HFF-Myc (cell line): Measurements from ENCODE around the gene MINDY2.

Source experiments
- DNase-seq: peaks from one replicate; pipeline ENCODE4 v3.0.0-alpha.2; 2011; ENCODE audit warnings: low read depth; ENCODE audit errors: extremely low read depth
- H3K4me3 ChIP-seq: replicated peaks from 2 replicates; pipeline ENCODE4 v1.5.1; 2011; ENCODE audit warnings: low read depth, mild to moderate bottlenecking, control low read depth, low read length
- TF ChIP-seq, protein P1 (sequence below): IDR thresholded peaks from 2 replicates; pipeline ENCODE4 v1.5.1; 2012; ENCODE audit warnings: mild to moderate bottlenecking, low read depth, low read length, control low read depth; ENCODE audit errors: missing control alignments

MINDY2 gene

DNA sequence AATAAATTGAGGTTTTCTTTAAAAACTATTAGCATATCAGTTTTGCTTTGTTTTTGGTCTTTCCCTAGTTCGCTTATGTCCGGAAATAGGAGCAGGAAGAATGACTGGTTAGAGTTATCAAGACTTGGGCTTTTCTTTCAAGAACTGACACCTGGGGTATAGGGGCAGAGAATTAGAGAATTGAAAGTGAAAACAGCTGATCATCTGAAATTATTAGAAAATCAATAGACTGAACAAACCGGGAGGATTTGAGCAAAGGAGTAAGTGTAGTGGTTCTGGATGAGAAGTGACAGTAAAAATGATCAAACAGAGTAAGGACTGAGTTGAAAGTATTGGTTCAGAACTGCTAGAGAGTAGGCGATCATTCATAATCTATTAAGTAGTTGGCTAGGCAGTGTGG, 6.0 kb downstream of the MINDY2 start:
- H3K4me3 ChIP-seq: no peak overlapping the region
- TF ChIP-seq, protein P1, sequence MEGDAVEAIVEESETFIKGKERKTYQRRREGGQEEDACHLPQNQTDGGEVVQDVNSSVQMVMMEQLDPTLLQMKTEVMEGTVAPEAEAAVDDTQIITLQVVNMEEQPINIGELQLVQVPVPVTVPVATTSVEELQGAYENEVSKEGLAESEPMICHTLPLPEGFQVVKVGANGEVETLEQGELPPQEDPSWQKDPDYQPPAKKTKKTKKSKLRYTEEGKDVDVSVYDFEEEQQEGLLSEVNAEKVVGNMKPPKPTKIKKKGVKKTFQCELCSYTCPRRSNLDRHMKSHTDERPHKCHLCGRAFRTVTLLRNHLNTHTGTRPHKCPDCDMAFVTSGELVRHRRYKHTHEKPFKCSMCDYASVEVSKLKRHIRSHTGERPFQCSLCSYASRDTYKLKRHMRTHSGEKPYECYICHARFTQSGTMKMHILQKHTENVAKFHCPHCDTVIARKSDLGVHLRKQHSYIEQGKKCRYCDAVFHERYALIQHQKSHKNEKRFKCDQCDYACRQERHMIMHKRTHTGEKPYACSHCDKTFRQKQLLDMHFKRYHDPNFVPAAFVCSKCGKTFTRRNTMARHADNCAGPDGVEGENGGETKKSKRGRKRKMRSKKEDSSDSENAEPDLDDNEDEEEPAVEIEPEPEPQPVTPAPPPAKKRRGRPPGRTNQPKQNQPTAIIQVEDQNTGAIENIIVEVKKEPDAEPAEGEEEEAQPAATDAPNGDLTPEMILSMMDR: no peak
- DNase-seq: no peak

DNA sequence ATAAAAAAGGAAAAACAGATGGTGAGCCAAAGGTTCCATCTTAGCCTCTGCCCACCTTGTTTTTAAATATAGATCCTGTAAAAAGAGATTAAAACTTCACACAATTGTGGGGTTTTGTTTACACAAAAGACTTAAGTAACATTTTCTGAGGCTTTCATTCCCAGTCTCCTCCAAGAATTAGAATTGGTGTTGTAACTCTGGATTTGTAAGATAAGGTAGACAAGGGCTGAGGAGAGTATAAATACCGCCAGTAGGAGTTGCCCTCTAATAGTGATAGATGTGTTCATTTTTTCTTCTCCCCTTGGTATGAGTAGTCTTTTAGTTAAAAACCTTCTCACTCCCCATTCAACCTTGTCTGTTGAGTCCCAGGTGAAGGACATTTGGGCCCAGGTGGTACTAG, 8.5 kb downstream of the MINDY2 start:
- TF ChIP-seq, protein P1: no peak
- no peak for DNase-seq

GRCh38 chr15:58785355-58785754, 14.3 kb downstream of the MINDY2 start:
- TF ChIP-seq, protein P1: no peak
- DNase-seq: no peak
- H3K4me3 ChIP-seq: no peak overlapping the region

More for the DNA sequence above, 8.5 kb downstream of the MINDY2 start:
- no peak overlapping the region for H3K4me3 ChIP-seq

DNA sequence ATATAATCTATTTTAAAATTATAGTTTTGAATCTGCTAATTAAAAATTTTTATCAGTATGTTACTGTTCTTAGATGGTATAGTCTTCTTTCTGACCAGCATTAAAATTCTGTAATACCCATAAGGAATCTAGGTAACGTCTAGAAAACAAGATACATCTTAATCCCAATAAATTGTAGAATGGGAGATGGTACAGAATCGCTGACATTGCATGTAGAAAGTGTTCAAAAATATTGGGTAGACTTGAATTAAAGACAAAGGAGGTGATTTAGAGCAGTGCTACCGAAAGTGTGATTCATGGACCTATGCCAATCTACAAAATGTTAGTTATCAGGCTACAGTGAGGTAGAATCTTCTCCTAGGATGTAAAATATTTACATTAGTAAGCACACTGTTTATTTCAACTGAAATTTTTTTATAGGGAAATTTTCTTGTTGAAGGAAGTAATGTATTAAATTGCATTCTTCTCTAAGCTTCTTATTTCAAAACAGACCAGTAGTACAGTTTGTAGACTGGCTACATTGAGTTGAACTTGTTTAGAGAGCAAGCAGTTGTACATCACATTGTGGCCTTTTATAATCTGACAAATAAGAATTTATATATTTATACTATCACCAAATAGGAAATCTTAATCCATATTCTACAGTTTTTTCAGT, 17.1 kb downstream of the MINDY2 start:
- no peak for DNase-seq
- H3K4me3 ChIP-seq: no peak overlapping the region
- TF ChIP-seq, protein P1: no peak

DNA sequence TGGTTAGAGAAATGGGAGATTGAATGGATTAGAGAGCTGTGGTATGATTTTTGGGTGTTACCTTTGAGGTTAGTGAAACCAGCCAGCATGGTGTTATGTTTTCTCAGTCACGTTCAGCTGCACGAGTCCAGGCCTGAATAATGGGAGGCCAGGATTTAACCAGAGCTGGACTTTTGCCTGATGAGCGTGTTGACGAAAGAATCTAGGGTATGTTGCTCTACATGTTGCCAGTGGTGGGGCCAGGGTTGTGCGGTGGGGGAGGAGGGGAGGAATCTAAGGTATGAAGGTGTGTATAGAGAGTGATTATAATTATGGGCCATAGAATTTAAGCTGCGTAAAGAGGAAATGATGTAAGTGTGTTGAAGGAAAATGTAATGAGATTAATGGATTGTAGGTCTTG, 22.8 kb downstream of the MINDY2 start:
- DNase-seq: no peak
- no peak overlapping the region for H3K4me3 ChIP-seq
- TF ChIP-seq, protein P1: no peak

GRCh38 chr15:58795825-58796224, 24.7 kb downstream of the MINDY2 start:
- H3K4me3 ChIP-seq: no peak overlapping the region
- no peak for DNase-seq
- TF ChIP-seq, protein P1: no peak

GRCh38 chr15:58797505-58797904, 26.4 kb downstream of the MINDY2 start:
- TF ChIP-seq, protein P1: no peak
- DNase-seq: no peak
- no peak overlapping the region for H3K4me3 ChIP-seq
